MM.1S (cell line): ENCODE measurements around the gene MEIG1.
"Not testable (repeated sequence)": the region's sequence is repeated elsewhere in the genome, so short reads cannot be mapped to it uniquely, and the experiment has no call there.

Experiments
- DNase-seq: peaks from one replicate; pipeline ENCODE4 v3.0.0-alpha.2; 2015
- H2AFZ ChIP-seq: fragments of 300-600 bp; sonication (generic); 2 replicates; pipeline ENCODE4 v1.6.0; 2016; ENCODE audit warnings: antibody characterized with exemption, low read length
- H3F3A ChIP-seq: fragments of 300-600 bp; sonication (generic); 2 replicates; pipeline ENCODE4 v1.6.1; 2016; ENCODE audit warnings: mild to moderate bottlenecking, antibody characterized with exemption, low read length, moderate library complexity, mixed read lengths; ENCODE audit not compliant: insufficient read depth
- H3K27ac ChIP-seq: fragments of 300-600 bp; sonication (generic); 2 replicates; pipeline ENCODE4 v1.5.1; 2016; ENCODE audit warnings: mild to moderate bottlenecking, low read length
- H3K27me3 ChIP-seq: fragments of 300-600 bp; sonication (generic); replicated peaks from 2 replicates; pipeline ENCODE4 v1.6.0; 2016; ENCODE audit warnings: low read length; ENCODE audit not compliant: insufficient read depth
- H3K36me3 ChIP-seq: fragments of 300-600 bp; sonication (generic); replicated peaks from 2 replicates; pipeline ENCODE4 v1.6.1; 2016; ENCODE audit warnings: mild to moderate bottlenecking, low read length, mixed read lengths; ENCODE audit not compliant: insufficient read depth
- H3K4me1 ChIP-seq: fragments of 300-600 bp; sonication (generic); 2 replicates; pipeline ENCODE4 v1.6.1; 2016; ENCODE audit warnings: low read length, mixed read lengths
- H3K4me2 ChIP-seq: fragments of 300-600 bp; sonication (generic); 2 replicates; pipeline ENCODE4 v1.6.0; 2016; ENCODE audit warnings: low read depth, low read length
- H3K4me3 ChIP-seq: fragments of 300-600 bp; sonication (generic); 2 replicates; pipeline ENCODE4 v1.5.1; 2016; ENCODE audit warnings: low read length, mixed read lengths
- H3K79me2 ChIP-seq: fragments of 300-600 bp; sonication (generic); 2 replicates; pipeline ENCODE4 v1.6.1; 2016; ENCODE audit warnings: mixed run types, low read length, mixed read lengths
- H3K9ac ChIP-seq: fragments of 300-600 bp; sonication (generic); 2 replicates; pipeline ENCODE4 v1.6.1; 2016; ENCODE audit warnings: low read length, mixed read lengths
- H3K9me2 ChIP-seq: fragments of 300-600 bp; sonication (generic); replicated peaks from 2 replicates; pipeline ENCODE4 v1.6.1; 2016; ENCODE audit warnings: mild to moderate bottlenecking, low read length, mixed read lengths; ENCODE audit not compliant: insufficient read depth
- H3K9me3 ChIP-seq: fragments of 300-600 bp; sonication (generic); replicated peaks from 2 replicates; pipeline ENCODE4 v1.6.1; 2016; ENCODE audit warnings: mild to moderate bottlenecking, low read length, mixed read lengths; ENCODE audit not compliant: insufficient read depth
- H4K20me1 ChIP-seq: fragments of 300-600 bp; sonication (generic); 2 replicates; pipeline ENCODE4 v1.6.1; 2016; ENCODE audit warnings: mild to moderate bottlenecking, low read length, moderate library complexity, mixed read lengths; ENCODE audit not compliant: insufficient read depth
- EZH2 ChIP-seq: fragments of 300-600 bp; sonication (generic); optimal IDR thresholded peaks from 2 replicates; pipeline ENCODE3; 2017; ENCODE audit warnings: low read depth, mild to moderate bottlenecking, antibody characterized with exemption, low read length, mixed read lengths
- EZH2phosphoT487 ChIP-seq: fragments of 300-600 bp; sonication (generic); IDR thresholded peaks from 2 replicates; pipeline ENCODE4 v1.6.1; 2018; ENCODE audit warnings: antibody characterized with exemption, low read length
- TF ChIP-seq, protein P1 (sequence below): fragments of 300-600 bp; sonication (generic); IDR thresholded peaks from 2 replicates; pipeline ENCODE4 v1.5.1; 2016; ENCODE audit warnings: antibody characterized with exemption, low read length, mixed read lengths

MEIG1 gene

DNA sequence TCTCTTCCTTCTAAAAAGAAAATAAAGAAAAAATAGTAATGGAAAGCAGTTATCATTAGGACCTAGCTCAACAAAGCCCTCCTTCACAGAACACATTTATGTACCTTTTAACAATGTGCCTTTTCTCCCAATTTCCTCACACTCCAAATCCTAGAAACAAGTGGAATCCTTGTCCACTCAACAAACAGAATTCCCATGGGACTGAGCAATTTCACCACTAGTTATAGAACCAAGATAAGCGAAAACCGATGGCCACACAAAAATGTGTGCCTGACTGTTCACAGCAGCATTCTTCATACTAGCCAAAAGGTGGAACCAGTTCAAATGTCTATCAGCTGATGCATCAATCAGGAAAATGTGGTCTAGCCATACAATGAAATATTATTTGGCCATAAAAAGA, 22.6 kb upstream of the MEIG1 start:
- no peaks in the 10 kb centered on the region for H4K20me1 ChIP-seq
- H3K4me1 ChIP-seq, result peaks cover 5% of the 10 kb centered on the region
- H3F3A ChIP-seq, result peaks cover 4% of the 10 kb centered on the region
- no peaks in the 10 kb centered on the region for H3K27me3 ChIP-seq
- DNase-seq, result no peak
- peaks cover 50% of the 10 kb centered on the region for H3K79me2 ChIP-seq
- TF ChIP-seq EZH2 (no peak), EZH2phosphoT487 (no peak)
- TF ChIP-seq, protein P1, sequence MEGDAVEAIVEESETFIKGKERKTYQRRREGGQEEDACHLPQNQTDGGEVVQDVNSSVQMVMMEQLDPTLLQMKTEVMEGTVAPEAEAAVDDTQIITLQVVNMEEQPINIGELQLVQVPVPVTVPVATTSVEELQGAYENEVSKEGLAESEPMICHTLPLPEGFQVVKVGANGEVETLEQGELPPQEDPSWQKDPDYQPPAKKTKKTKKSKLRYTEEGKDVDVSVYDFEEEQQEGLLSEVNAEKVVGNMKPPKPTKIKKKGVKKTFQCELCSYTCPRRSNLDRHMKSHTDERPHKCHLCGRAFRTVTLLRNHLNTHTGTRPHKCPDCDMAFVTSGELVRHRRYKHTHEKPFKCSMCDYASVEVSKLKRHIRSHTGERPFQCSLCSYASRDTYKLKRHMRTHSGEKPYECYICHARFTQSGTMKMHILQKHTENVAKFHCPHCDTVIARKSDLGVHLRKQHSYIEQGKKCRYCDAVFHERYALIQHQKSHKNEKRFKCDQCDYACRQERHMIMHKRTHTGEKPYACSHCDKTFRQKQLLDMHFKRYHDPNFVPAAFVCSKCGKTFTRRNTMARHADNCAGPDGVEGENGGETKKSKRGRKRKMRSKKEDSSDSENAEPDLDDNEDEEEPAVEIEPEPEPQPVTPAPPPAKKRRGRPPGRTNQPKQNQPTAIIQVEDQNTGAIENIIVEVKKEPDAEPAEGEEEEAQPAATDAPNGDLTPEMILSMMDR, result no peak
- no peak overlapping the region for H2AFZ ChIP-seq
- H3K4me2 ChIP-seq, result no peak overlapping the region
- no peak overlapping the region for H3K27ac ChIP-seq
- no peak overlapping the region for H3K4me3 ChIP-seq
- no peak overlapping the region for H3K9ac ChIP-seq
- no peaks in the 10 kb centered on the region for H3K9me3 ChIP-seq
- H3K36me3 ChIP-seq, result peaks cover 3% of the 10 kb centered on the region; the same call in 1 of the 2 replicates
- H3K9me2 ChIP-seq, result no peaks in the 10 kb centered on the region

DNA sequence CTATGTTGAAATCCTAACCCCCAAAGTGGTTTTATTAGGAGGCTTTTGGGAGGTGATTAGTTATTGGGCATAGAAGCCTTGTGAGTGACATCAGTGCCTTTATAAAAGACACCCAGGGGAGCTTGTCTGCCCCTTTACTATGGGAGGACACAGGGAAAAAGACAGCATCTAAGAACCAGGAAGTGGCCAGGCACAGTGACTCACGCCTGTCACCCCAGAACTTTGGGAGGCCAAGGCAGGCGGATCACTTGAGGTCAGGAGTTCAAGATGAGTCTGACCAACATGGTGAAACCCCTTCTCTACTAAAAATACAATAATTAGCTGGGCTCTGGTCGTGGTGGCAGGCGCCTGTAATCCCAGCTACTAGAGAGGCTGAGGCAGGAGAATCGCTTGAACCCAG, 20.2 kb upstream of the MEIG1 start:
- H4K20me1 ChIP-seq, H3K36me3 ChIP-seq, H3K9me3 ChIP-seq, H3K9me2 ChIP-seq, DNase-seq, H3K4me2 ChIP-seq, H3K4me3 ChIP-seq, H3K27me3 ChIP-seq, H3K9ac ChIP-seq, H3K27ac ChIP-seq, H2AFZ ChIP-seq: not testable (repeated sequence)
- peaks cover 19% of the 10 kb centered on the region for H3K4me1 ChIP-seq
- H3F3A ChIP-seq, result peaks cover 23% of the 10 kb centered on the region
- H3K79me2 ChIP-seq, result peaks cover 54% of the 10 kb centered on the region

DNA sequence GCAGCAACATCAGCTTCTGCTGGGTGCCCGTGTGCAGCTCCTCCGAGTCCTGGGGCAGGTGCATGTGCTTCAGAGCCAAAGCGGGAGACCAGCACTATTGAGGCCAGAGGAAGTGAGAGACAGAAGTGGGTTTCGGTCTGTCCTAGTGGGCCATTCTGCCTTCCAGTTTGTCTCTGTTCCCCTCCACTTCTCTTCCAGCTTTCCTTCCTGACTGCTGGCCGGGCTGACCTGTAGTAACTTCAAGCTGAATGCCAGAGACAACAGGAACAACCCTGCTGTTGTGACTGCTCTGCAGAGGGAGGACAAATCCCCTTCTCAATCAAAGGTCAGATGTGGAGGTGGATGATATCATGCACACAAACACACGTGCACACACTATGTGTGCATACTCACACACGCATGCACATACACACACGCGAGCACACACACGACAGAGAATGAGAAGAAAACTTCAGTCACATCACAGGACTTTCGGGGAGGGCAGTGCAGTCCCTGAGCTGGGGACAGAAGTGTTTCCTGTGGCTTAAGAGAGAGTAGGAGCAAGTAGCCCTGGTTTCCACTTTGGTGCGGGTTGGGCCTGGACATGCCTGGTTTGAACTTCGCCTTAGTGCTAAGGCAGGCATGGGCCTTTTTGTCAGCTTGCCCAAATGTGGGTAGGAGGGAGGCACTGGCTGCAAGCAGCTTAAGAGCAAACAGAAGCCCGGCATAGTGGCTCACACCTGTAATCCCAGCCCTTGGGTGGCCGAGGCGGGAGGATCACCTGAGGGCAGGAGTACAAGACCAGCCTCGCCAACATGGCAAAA, 16.8 kb upstream of the MEIG1 start:
- H3K9ac ChIP-seq, result peak overlapping the region; percentile 47; the same call in 1 of the 2 replicates
- H3K79me2 ChIP-seq, result peaks cover 70% of the 10 kb centered on the region
- H3K4me3 ChIP-seq, H4K20me1 ChIP-seq, H3K27me3 ChIP-seq, H3K9me2 ChIP-seq, H3K9me3 ChIP-seq, H2AFZ ChIP-seq: not testable (repeated sequence)
- peak overlapping the region; percentile 42; the same call in 1 of the 2 replicates for H3K4me2 ChIP-seq
- H3F3A ChIP-seq, result peaks cover 31% of the 10 kb centered on the region
- H3K4me1 ChIP-seq, result peaks cover 19% of the 10 kb centered on the region
- H3K27ac ChIP-seq, result peak overlapping the region; percentile 87; the same call in 1 of the 2 replicates
- peaks cover 15% of the 10 kb centered on the region; the same call in 1 of the 2 replicates for H3K36me3 ChIP-seq
- DNase-seq, result peak; percentile 76

DNA sequence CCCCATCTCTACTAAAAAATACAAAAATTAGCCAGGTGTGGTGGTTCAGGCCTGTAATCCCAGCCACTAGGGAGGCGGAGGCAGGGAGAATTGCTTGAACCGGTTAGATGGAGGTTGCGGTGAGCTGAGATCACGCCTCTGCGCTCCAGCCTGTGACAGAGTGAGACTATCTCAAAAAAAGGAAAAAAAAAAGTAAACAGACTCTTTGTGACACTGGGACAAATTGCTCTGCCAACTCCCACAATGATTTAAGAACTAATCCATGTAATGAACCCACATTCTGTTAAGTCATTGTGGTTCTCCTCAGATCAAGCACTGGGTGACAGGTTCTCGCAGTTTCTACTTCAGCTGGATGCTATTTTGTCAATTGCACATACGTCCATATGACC, 16.2 kb upstream of the MEIG1 start:
- Histone ChIP-seq H3K36me3 (peaks cover 16% of the 10 kb centered on the region; the same call in 1 of the 2 replicates), H3K4me1 (peaks cover 19% of the 10 kb centered on the region), H3F3A (peaks cover 31% of the 10 kb centered on the region), H3K4me2 (peak overlapping the region; percentile 42; the same call in 1 of the 2 replicates), H3K79me2 (peaks cover 74% of the 10 kb centered on the region), H3K27ac (peak overlapping the region; percentile 87; the same call in 1 of the 2 replicates)
- not testable (repeated sequence) for H3K4me3 ChIP-seq, H4K20me1 ChIP-seq, H3K9me3 ChIP-seq, H3K9me2 ChIP-seq, H3K27me3 ChIP-seq, H3K9ac ChIP-seq, H2AFZ ChIP-seq, DNase-seq
